Inflammatory macrophage treated with lipopolysaccharide for 4 hours (primary cell): ENCODE results near the gene CYTH4.

ENCODE experiments used
- DNase-seq: peaks from one replicate; pipeline ENCODE4 v3.0.0-alpha.2; 2020

CYTH4 gene

DNA sequence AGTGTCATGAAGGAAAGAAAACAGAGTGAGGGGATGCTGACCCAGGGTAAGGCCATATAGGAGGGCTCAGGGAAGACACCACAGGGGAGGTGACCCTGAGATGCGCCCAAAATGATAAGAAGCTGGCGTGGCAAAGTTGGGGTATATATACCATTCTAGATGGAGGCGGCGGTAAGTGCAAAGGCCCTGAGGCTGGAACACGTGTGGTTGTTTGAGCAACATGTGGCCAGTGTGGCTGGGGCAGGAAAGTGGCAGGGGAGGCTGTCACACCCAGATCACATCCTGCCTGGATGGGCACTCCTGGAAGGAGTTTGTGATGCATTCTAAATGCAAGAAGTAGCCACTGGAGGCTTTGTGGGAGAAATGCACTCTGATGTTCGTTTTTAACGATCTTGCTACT is 70.2 kb downstream of the CYTH4 start:
- no peak for DNase-seq

DNA sequence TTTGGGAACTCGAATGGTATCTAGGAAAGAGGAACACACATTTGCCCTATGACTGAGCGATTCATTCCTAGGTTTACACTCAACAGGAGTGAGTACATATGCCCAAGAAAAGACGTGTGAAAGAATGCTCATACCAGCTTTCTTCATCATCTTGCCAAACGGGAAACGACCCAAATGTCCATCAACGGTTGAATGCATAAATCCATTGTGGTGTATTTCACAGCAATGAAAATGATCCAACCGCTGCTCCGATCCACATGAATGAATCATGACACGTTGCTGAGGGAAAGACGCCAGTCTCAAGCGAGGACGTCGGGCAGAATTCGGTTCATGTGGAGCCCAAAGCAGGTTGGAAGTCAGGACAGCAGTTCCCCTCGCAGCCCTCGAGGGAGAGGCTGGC is 71.5 kb downstream of the CYTH4 start:
- no peak for DNase-seq

DNA sequence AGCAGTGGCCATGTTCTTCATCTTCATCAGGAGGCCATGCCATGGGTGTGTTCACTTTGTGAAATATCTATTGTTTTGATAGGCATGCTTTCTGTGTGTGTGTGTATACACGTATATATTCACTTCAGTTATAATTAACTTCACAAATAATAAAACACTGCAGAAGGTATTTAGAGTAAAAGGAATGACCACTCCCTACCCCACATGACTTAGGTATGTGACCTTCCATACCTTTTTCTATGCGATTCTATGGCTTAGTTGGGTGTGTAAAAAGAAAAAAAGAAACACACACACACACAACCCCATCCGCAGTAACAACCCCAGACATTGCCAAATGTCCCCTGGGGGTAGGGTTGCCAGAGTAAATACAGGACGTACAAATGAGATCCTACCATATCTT is 72.0 kb downstream of the CYTH4 start:
- DNase-seq, result no peak

DNA sequence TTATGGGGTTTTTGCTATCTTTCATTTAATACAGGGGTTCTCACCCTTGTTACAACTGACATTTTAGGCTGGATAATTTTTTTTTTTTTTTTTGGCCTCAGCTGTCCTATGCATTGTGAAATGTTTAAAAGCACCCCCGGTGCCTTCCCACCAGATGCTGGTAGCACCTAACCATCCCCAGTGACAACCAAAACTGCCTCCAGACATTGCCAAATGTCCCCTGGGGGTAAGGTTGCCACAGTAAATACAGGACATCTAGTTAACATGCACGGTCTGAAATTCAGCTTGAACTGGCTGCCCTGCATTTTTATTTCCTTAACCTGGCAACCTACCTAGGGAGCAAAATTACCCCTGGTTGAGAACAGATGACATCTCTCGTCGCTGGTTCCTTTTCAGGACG is 72.4 kb downstream of the CYTH4 start:
- no peak for DNase-seq

DNA sequence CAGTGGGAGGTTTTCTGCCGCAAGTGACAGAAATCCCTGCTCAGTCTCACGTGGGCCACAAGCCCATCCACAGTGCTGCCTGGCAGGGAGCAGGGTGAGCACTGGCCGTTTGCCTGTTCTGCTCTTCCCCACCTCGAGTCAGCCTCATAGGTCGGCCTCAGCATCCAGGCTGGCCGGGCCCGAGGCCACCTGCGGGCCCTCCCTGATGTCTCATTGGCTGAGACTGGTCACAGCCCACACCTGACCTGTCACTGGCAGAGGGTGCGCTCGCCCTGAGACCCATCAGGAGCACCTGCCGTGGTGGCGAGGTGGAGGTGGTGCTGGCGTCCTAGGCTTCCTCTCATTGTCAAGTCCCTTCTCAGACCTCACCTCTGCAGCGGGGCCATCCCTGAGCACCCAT is 72.9 kb downstream of the CYTH4 start:
- no peak for DNase-seq

DNA sequence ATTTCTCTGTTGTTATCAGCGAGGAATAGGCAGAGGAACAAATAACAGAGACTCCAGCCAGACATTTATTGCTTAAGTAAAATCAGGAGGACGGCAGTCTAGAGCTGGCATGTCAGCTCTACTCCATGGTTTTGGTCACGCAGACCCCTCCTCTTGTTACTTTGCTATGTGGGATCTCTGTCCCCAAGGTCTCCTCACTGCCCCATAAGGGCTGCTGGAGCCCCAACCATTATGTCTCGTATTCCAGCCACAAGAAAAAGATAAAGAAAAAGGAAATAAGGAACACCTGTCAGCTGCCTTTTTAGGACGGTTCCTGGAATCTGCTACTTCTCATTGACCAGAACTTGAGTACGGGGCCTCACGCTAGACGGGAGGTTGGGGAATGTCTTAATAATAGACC is 74.6 kb downstream of the CYTH4 start:
- no peak for DNase-seq

DNA sequence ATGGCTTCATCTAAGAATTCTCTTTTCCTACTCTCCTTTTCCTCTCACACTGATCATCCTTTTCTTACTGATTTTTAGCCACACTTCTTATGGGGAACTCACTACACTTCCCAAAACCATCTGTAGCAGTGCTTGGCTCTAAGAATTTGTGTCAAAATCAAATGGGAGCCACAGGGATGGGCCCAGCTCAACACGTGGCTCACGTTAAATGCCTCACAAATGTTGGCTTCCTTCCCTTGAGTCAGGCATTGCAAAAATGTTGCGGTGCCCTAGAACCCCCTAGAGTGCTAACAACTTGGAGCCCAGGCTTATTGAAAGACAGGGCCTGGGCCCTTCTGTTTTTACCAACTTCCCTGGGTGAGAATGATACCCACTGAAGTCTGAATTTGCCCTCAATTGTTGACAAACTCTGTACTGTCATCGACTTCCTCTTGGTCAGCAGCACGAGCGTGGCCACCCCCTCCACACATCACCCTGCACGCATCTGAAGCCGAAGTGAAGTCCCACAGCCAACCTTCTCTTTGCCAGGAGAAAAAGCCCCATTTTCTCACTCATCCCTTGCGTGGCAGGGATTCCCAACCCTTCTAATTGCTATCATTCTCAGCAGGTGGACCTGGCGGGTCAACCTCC is 75.3 kb downstream of the CYTH4 start:
- peak; percentile 54 for DNase-seq

DNA sequence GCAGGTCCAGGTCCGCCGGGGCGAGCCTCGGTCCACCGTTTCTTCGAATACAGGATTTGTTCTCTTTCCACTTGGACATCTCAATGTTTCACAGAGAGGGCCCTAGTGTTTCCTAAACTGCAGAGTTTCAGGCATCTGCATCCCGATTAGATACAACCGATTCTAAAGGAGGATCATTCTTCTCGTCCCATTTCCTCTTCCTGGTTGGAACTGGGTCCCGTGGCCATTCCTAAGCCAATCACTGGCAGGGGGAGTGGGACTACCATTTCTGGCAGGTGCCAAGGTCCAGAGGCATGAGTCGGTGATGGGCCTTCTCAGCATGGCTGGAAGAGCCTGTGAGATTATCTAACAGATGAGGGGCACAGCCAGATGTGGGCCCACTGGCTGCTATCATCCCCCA is 76.1 kb downstream of the CYTH4 start:
- DNase-seq, result no peak

DNA sequence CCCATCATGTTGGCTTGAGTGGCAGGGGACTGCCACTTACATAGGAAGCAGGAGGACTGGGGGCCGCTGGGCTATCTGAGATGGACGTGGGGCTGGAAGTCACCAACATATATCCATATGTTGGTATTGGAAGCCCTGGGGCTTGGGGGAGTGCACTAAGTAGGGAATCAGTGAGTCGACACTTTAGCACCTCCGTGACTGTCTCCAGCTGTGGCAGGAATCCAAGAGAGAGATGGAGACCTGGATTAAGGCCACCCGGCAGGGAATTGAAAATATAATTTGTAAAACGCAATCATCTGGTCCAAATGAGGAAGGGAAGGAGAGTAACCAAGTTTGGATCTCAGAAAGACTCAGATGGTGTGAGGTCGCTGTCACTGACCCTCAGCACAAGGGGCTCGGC is 76.6 kb downstream of the CYTH4 start:
- no peak for DNase-seq

DNA sequence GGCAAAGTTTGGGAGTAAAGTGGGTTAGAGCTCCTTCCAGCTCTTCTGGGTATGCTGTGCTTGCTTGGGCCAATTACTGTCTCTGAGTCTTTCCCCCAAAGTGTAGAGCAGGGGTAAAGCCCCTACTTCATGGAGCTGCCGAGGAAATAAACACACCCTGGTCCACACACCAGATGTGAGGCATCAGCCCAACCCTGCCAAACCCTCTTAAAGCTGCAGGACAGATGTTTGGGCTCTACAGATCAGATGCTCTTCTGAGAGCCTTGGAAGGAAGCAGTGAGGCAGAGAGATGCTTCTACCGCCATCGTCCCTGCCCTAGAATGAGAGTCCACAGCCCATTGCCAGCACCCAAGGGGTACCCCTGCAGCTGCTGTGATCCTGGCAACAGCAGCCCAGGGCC is 80.3 kb downstream of the CYTH4 start:
- no peak for DNase-seq

DNA sequence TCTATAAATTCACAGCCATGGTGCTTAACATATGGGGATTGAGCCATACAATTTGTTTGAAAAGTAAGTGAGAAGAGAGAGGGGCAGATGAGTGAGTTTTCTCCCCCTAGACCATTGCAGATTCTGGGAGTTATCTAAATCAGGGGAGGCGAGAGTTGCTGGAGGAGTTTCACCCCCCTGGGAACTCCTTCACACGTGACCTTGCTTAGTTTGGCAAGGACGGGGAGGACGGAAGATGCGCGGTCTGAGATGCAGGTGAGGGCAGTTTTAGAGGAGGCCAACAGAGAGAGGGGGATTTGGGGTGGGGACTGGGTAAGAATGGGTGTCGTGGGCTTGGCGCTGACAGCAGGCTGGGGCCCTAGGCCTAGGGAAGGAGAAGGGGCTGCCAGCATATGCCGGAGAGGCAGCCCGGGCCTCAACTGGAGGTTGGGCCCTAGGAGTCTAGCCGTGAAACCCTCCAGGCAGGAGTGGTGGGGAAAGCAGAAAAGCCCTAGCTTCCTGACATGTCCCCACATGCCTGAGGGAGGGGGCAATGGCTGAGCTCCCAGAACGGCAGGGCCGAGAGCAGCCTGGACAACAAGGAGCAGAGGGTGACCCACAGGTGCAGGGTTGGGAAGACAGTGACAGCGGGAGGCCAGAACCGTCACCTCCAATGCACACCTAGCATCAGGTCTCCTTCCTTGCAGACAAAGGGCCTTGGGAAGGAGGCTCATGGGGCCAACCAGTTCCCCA is 81.1 kb downstream of the CYTH4 start:
- DNase-seq, result no peak
